Activated naive CD8-positive, alpha-beta T cell (primary cell): ENCODE data around the gene RBBP8NL.

Source experiments
- H3K27ac Mint-ChIP-seq: one replicate; pipeline ENCODE4 v1.8.0; 2021; ENCODE audit warnings: mixed read lengths
- H3K27me3 Mint-ChIP-seq: one replicate; pipeline ENCODE4 v1.8.0; 2021; ENCODE audit warnings: mixed read lengths
- H3K36me3 Mint-ChIP-seq: one replicate; pipeline ENCODE4 v1.8.0; 2021; ENCODE audit warnings: mixed read lengths
- H3K4me1 Mint-ChIP-seq: one replicate; pipeline ENCODE4 v1.8.0; 2021; ENCODE audit warnings: low read depth, mixed read lengths
- H3K4me3 Mint-ChIP-seq: one replicate; pipeline ENCODE4 v1.8.0; 2021; ENCODE audit warnings: mild to moderate bottlenecking, mixed read lengths
- H3K9me3 Mint-ChIP-seq: one replicate; pipeline ENCODE4 v1.8.0; 2021; ENCODE audit warnings: low read depth, mixed read lengths

Gene RBBP8NL

DNA sequence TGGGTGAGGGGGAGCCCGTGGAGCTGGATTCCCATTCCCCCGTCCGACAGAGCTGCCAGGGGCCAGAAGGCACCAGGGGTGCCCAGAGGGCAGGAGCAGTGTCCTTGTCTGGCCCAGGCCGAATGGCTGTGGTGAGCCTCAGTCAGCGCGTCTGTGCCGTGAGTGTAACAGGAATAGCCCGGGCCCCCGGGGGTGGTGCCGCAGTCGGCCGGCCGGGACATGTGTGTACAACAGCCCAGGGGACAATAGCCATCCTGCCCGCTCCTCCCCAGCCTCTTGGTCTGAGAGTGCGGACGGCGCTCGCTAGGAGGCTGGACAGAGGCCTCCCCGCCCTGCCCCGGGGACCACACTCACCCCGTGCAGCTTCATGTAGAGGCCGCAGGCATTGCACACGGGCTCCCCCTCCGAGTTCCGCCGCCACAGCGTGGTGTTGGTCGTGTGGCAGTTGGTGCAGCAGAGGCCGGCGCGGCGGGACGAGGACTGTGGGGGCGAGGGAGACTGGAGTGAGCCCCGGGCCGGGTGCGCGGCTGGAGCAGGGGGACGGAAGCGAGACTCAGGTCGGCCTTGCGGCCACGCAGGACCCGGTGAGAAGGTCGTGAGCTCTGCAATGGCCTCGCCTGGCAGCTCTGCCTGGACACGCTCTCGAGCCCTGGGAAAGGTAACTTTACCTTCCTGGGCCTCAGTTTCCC is 38.9 kb upstream of the RBBP8NL start:
- no peaks in the 10 kb centered on the region for H3K4me1 Mint-ChIP-seq
- no peak overlapping the region for H3K27ac Mint-ChIP-seq

DNA sequence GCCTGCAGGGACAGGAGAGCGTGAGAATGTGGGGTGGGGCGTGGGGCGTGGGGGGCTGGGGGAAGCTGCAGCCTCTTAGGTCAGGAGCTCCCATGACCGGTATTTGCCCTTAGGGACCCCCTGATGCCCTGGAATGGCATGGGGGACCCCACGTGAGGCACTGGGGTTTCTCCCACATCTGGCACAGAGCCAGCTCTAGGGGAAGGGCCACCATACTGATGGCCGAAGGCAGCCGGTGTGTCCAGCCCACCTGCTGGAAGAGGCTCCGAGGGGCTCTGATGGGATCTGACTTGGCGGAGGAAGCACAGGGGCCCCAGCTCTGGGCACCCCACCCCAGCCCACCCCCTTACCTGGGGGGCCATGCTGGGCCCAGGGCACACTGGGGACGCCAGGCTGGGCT is 37.7 kb upstream of the RBBP8NL start:
- H3K4me3 Mint-ChIP-seq: no peak overlapping the region
- no peaks in the 10 kb centered on the region for H3K4me1 Mint-ChIP-seq
- no peaks in the 10 kb centered on the region for H3K36me3 Mint-ChIP-seq

More for the DNA sequence above, 38.9 kb upstream of the RBBP8NL start:
- Mint-ChIP-seq H3K27me3 (peaks cover 5% of the 10 kb centered on the region), H3K4me3 (no peak overlapping the region), H3K9me3 (no peaks in the 10 kb centered on the region), H3K36me3 (no peaks in the 10 kb centered on the region)

DNA sequence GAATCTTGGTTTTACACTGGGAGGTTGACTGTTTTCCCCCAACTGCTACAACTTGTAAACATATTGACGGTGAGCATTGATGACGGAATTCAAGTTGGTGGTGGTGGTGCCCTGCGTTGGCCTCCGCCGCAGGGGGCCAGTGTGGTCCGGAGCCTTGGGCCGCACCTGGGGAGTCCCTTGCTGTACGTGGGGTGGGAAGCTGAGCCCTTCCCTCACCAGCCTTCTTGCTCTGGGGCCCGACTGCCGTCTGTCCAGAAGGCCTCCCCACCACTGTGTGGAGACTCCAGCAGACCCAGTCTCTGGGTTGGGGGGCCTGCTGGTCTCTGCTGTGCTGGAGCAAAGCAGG is 37.1 kb upstream of the RBBP8NL start:
- H3K27ac Mint-ChIP-seq: no peak overlapping the region
- no peaks in the 10 kb centered on the region for H3K27me3 Mint-ChIP-seq
- H3K9me3 Mint-ChIP-seq: no peaks in the 10 kb centered on the region
- H3K4me1 Mint-ChIP-seq: no peaks in the 10 kb centered on the region
- no peaks in the 10 kb centered on the region for H3K36me3 Mint-ChIP-seq
- no peak overlapping the region for H3K4me3 Mint-ChIP-seq

More for the DNA sequence above, 37.7 kb upstream of the RBBP8NL start:
- Mint-ChIP-seq H3K27ac (no peak overlapping the region), H3K27me3 (peaks cover 1% of the 10 kb centered on the region), H3K9me3 (no peaks in the 10 kb centered on the region)

DNA sequence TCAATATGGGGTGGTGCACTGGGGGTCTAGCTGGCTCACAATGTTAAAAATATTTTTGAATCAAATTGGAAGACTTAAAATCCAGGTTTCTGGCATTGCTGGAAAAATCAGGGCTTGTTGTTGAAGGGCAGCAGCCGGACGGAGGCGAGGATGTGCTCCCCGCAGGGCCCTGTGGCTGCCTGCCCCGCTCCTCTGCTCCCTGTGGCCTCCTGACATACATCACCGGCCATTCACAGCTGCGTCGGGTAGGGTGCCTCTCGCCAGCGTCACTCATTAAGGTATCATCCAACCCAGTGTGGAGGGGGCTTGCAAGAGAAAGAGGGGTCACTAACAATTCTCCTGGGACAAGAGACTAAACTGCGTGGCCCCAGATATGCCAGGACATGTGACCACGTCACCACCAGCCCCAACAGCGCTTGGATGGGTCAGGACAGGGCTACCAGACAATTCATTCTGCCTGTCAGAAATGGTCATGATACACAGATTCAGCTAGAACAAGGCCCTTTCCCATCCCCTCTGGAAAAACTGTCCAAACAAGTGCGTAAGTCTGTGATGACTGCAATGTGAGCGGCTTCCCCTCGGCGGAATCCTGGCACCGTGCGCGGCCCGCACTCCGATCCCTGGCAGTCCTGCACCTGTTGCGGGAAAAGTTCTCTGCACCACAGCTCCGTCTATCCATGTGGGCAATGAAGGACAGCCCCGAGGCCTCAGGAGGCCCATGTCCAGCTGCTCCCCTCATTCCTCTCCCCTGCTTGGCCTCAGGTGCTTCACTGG is 36.5 kb upstream of the RBBP8NL start:
- Mint-ChIP-seq H3K27ac (no peak overlapping the region), H3K4me3 (no peak overlapping the region), H3K36me3 (no peaks in the 10 kb centered on the region)

DNA sequence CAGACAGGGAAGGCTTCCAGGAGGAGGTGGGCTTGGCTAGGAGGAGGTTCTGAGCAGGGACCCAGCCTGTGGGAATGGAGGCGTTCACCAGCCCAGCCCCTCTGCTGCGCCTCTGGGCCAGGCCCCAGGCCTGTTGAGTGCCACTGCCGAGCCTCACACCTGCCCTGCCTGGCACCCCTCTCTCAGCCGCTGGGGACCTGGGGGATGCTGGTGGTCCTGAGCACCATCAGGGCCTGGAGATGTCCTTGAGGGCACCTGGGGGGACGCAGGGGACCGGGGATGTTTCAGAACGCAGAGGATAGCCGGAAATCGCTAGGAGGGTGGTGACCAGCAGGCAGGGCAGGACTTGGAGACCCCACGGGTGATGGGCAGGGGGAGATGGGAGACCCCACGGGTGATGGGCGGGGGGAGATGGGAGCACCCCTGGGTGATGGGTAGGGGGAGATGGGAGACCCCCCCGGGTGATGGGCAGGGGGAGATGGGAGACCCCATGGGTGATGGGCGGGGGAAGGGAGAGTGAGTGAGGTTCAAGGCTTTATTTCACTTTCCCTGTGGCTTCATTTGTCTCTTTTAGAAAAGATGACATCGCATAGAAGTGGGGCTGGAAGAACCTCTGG is 35.7 kb upstream of the RBBP8NL start:
- Mint-ChIP-seq H3K4me3 (no peak overlapping the region), H3K27ac (no peak overlapping the region), H3K36me3 (no peaks in the 10 kb centered on the region), H3K27me3 (no peaks in the 10 kb centered on the region), H3K4me1 (no peaks in the 10 kb centered on the region), H3K9me3 (no peaks in the 10 kb centered on the region)

More for the DNA sequence above, 36.5 kb upstream of the RBBP8NL start:
- Mint-ChIP-seq H3K9me3 (no peaks in the 10 kb centered on the region), H3K4me1 (no peaks in the 10 kb centered on the region), H3K27me3 (no peaks in the 10 kb centered on the region)

DNA sequence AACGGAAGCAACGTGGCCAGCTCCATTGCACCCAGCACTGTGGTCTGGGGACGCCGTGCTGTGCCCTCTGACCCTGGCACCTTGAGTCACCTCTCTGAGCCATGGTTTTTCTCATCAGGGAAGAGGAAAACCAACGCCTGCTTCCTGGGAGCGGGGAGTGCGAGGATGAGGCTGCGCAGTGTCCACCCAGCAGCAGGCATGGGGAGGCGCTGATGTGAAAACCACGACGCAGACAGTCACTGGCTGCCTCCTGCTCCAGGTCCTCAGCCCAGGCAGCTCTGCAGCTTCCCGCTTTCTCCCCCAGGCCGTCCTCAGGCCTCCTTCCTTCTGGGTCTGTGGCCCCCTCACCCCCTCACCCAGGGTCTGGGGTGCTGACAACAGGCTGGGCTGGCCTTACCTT is 34.5 kb upstream of the RBBP8NL start:
- Mint-ChIP-seq H3K4me1 (no peaks in the 10 kb centered on the region), H3K4me3 (no peak overlapping the region), H3K27me3 (no peaks in the 10 kb centered on the region), H3K36me3 (no peaks in the 10 kb centered on the region), H3K27ac (no peak overlapping the region), H3K9me3 (no peaks in the 10 kb centered on the region)

DNA sequence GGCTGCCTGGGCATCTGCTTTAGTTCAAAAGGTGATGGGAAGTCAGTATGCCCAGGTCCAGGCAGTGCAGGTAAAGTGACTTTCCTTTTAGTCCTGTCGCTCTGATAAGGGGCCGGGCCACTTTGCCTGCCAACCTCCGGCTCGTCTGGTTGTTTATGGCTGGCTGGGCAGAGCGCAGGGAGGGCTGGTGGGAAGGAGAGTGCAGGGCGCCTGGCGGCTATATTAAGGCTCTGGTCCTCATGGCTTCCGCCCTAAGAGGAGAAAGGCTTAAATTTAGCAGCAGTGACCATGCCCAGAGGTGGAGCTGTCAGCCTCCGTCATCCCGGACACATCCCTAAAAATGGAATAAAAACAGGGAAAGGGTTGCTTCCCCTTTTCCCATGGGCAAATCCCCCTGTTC is 33.8 kb upstream of the RBBP8NL start:
- no peaks in the 10 kb centered on the region for H3K36me3 Mint-ChIP-seq
- H3K4me1 Mint-ChIP-seq: no peaks in the 10 kb centered on the region
- no peaks in the 10 kb centered on the region for H3K9me3 Mint-ChIP-seq
- H3K27me3 Mint-ChIP-seq: peaks cover under 1% of the 10 kb centered on the region
- no peak overlapping the region for H3K4me3 Mint-ChIP-seq
- H3K27ac Mint-ChIP-seq: no peak overlapping the region

DNA sequence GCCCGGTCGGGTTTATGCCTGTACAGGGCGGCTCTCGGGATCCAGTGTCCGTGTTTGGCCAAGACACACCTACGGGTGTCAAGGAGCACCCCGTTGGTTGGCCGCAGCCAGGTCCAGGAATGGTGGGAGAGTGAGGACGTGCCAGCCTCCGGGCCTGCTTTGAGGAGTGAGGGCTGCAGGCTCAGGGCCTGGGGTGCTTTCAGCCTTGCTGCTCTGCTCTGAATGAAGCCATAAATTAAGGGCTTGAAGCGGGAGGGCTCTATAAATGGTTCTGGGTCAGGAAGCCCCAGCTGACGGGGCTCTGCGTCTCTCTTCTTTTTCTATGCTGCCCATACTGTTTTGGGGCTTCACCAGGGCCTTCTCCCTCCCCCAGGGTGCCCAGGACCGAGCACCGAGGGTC is 33.3 kb upstream of the RBBP8NL start:
- no peaks in the 10 kb centered on the region for H3K9me3 Mint-ChIP-seq

DNA sequence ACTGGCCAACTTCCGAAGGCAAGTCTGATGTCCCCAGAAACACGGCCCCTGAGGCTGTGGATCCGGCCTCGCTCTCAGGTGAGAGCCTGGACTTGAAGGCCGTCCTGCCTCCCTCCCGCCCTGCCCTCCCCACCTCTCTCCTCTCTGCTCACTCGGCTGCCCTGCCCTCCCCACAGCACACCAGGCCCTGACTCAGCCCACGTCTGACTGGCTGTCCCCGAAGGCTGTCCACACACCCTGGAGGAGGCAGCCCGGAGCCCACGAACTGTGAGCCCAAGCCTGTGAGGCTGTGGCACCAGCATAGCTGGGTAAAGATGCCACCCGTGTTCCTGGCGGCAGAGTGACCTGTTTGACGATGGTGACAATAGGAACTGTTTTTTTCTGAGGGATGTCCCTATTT is 32.1 kb upstream of the RBBP8NL start:
- H3K4me3 Mint-ChIP-seq: no peak overlapping the region
- no peaks in the 10 kb centered on the region for H3K4me1 Mint-ChIP-seq
- H3K36me3 Mint-ChIP-seq: no peaks in the 10 kb centered on the region
- no peak overlapping the region for H3K27ac Mint-ChIP-seq
- no peaks in the 10 kb centered on the region for H3K9me3 Mint-ChIP-seq
- H3K27me3 Mint-ChIP-seq: peaks cover 1% of the 10 kb centered on the region

More for the DNA sequence above, 33.3 kb upstream of the RBBP8NL start:
- Mint-ChIP-seq H3K27ac (no peak overlapping the region), H3K4me1 (no peaks in the 10 kb centered on the region), H3K36me3 (no peaks in the 10 kb centered on the region), H3K27me3 (peaks cover 1% of the 10 kb centered on the region), H3K4me3 (no peak overlapping the region)

DNA sequence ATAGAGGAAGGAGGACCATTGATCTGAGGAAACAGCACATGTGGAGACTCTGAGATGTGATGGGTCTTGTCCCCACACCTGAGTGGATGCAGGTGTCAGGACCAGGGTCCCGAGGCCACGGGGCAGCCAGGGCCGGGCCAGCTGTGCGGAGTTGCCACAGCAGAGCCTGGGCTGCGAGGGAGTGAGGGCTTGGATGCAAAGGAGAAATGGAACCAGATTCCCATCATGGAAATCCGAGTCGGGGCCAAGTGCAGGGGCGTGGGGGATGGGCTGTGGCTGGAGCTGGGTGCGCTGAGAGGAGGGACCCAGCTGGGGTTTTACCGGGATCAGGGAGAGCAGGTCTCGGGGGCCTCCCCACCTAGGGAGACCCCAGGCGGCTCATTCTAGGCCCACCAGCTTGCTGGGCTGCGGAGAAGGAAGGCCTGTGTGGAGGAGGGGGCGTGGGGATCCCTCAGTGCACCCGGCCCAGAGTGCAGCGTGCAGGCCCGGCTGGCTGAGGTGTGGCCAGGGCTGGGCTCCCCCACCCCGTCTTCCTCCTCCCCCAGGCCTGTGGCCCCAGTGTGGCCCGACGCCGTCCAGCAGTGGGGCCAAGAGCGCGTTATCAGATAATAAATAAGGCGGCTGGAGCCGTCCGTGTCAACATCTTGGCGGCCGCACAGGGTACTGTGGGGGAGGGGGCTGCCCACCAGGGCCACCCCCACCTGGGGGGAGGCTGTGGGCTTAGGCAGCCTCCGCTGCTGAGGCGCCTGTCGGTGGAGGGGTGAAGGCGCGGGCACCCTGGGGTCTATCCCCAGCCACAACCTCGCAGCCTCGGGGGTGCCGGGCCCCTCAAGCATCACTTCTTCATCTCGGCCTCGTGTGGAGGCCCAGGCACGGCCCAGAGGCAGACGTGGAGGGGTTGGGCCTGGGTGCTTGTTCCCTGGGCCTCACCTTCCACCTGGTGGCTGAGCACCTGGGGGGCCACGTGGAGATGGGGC is 31.2 kb upstream of the RBBP8NL start:
- no peaks in the 10 kb centered on the region for H3K4me1 Mint-ChIP-seq
- no peak overlapping the region for H3K27ac Mint-ChIP-seq
- H3K36me3 Mint-ChIP-seq: no peaks in the 10 kb centered on the region
- H3K27me3 Mint-ChIP-seq: peaks cover 1% of the 10 kb centered on the region
- H3K9me3 Mint-ChIP-seq: no peaks in the 10 kb centered on the region
- H3K4me3 Mint-ChIP-seq: no peak overlapping the region

DNA sequence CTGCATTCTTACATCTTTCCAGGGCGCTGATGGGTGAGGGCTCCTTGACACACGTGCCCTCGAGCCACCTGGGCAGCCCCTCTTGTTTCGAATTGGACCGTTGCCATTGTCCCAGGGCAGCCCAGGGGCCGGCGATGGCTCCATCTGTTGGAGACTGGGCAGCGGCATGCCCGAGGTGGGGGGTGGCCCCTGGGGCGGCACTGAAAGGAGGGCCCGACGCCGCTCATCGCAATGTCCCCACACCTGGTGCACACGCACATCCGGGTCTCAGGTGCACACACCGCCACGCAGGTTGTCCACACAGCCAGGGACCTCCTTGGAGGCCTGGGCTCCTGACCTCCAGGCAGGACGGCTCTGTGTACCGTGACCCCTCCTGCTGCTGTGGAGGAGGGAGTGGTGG is 30.5 kb upstream of the RBBP8NL start:
- no peak overlapping the region for H3K27ac Mint-ChIP-seq
- H3K27me3 Mint-ChIP-seq: peaks cover 1% of the 10 kb centered on the region
- no peak overlapping the region for H3K4me3 Mint-ChIP-seq
- H3K4me1 Mint-ChIP-seq: no peaks in the 10 kb centered on the region
- no peaks in the 10 kb centered on the region for H3K36me3 Mint-ChIP-seq
- no peaks in the 10 kb centered on the region for H3K9me3 Mint-ChIP-seq

DNA sequence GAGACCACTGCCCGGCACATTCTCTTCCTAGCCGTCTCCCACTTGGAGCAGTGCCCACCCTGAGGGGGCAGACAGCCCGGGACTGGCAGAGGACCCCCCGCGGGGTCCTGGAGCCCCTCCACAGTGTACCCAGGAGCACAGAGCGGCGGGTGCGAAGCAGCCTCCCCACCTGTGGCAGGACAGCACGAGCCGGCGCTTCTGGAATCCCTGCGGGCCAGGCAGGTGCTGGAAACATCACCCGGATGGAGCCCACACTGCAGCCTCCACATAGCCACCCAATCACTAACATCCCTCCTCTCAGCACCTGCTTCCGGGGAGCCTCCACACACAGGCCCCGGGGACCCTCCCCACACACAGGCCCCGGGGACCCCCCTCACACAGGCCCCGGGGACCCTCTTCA is 29.8 kb upstream of the RBBP8NL start:
- no peaks in the 10 kb centered on the region for H3K36me3 Mint-ChIP-seq
- H3K4me1 Mint-ChIP-seq: no peaks in the 10 kb centered on the region
- no peak overlapping the region for H3K4me3 Mint-ChIP-seq
- H3K9me3 Mint-ChIP-seq: no peaks in the 10 kb centered on the region
- H3K27ac Mint-ChIP-seq: no peak overlapping the region
- H3K27me3 Mint-ChIP-seq: peaks cover 1% of the 10 kb centered on the region

DNA sequence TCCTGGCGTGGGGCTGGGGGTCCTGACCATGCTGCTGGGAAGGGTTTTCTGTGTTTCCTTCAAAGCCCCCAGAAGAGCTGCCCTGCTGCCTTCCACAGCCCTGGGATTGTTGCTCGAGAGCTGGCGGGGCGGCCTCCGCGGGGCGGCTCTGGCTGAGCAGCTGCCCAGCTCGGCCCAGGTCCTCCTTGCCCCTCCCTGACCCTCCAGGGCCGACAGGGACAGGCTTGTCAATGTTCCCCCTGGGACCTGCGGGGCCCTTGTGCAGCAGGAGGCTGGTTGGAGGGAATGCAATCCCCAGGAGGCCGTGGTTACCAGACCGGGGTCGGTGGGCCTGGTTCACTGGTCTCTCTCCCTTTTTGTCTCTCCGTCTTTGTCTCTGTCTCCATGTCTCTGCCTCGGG is 28.6 kb upstream of the RBBP8NL start:
- Mint-ChIP-seq H3K4me1 (no peaks in the 10 kb centered on the region), H3K4me3 (no peak overlapping the region), H3K9me3 (no peaks in the 10 kb centered on the region), H3K27me3 (peaks cover 1% of the 10 kb centered on the region), H3K27ac (no peak overlapping the region), H3K36me3 (no peaks in the 10 kb centered on the region)

DNA sequence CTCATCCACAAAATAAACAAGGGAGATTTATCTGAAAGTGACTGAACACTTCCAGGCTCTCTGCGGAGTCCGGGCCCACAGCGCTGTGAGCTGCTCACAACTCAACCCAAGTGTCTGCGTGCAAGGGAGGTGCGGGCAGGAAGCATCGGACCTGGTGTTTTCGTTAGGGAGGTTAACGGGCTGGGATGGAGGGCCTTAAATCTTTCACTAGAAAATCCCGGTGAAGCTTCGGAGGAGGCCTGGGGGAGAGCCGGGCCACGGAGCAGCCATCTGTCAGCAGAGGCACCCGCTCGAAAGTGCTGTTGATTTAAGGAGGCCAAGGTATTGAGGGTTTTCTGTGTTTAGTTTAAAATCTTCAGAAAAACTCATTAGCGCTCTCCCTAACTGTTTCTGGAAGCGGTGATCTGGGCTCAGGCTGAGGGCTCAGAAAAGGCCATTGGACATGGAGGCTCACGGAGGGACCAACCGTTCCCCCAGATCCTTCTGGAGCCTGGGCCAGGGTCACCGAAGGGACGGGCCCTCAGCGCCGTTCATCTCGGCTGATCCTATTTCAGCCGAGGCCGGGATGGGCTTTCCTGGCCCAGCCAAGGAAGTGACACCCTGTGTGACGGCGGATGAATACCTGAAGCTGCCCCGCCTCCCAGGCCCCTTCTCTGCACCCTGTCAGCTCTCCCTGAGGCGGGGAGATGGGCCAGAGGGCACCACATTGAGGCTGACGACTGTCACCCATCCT is 27.7 kb upstream of the RBBP8NL start:
- Mint-ChIP-seq H3K27me3 (peaks cover 1% of the 10 kb centered on the region), H3K4me1 (no peaks in the 10 kb centered on the region), H3K4me3 (no peak overlapping the region), H3K27ac (no peak overlapping the region), H3K36me3 (no peaks in the 10 kb centered on the region), H3K9me3 (no peaks in the 10 kb centered on the region)
